NCI-H2107 treated with DMSO at 0.1 percent for 48 hours (cell line): ENCODE data around the gene STK17B.
"Not testable (repeated sequence)": the region's sequence is repeated elsewhere in the genome, so short reads cannot be mapped to it uniquely, and the experiment has no call there.

Experiments used
- DNase-seq: peaks from one replicate; lab custom pipeline; 2025; ENCODE audit not compliant: unreplicated experiment; lab: John Stamatoyannopoulos, UW

The STK17B gene

DNA sequence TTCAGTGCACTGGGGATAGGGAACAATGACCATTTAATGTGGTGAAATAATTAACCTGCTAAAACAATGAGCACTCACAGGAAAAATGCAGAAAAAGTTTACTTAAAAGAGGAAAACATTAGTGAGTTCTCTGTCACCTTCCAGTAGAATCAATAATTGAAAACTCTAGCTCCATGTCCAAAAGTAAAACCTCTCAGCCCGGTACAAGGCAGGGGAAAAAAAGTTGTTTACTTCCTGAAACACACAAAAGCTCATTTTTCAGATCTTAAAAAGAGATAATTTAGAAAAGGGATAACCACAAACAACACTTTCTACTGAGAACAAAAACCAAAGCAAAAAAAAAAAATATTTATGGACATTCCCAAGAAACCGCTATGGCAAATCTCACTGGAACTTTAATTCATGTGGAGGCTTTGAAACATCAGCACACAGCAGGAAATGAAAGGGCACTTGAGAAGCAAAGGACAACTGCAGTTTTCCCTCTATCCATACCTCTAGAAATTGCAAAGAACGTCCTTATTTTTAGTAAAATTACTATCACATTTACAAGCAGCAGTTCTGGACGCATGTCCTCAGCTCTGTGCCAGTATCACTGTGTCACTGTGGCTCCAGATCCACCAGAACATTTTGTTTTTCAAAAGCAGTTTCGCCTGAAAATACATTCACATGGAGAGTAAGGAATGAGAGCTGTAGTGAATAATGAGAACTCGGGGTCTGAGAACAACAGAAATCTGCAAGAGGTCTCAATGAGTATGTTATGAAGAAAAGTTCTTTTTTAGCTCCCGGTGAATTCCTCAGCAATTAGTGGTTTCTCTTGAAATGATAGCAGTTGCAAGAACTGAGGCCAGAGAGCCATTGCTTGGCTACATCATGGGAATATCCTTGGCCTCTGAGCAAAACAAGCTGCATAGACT is 58.1 kb downstream of the STK17B start:
- no peak for DNase-seq

DNA sequence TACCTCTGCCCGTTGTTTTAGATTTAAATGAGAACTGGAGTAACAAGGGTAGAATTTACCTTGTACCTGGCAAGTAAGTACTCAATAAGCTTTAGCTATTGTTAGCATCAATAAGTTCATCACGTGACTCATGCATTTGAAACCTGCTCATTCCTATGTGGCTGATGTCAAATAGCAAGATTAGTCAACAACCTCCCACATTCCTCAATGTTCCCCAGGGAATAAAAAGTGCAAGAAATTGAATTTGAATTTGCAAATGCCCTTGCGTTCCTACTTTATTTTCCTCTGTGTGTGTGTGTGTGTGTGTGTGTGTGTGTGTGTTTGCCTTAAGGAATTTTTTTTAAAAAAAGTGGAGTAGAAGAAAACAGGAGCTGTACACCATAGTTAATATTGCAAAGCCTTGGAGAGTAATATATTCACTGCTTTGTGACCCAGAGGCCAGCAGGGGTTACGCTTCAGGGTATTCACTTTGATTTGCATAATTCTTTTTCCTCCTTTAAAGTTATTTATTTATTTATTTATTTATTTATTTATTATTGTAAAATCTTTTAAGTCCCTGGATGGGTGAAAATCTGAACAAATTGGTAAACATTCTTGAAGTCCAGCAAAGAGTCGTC is 58.9 kb downstream of the STK17B start:
- DNase-seq = no peak

DNA sequence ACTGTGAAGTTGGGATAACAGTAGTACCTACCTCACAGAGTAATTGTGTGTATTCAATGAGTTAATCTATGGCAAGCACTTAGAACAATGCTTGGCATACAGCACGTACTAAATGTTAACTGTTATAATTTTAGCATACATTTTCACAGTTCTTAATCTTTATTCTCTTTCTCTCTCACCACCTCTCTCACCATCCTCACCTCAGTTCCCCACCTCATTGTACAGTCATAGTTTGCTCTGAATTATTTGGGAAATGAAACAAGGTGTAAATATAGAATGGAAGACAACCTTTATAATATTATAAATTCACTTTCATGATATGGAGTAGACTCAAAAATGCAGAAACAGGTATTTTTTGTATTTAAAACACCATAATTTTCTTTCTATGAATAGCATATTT is 62.8 kb downstream of the STK17B start:
- no peak for DNase-seq

DNA sequence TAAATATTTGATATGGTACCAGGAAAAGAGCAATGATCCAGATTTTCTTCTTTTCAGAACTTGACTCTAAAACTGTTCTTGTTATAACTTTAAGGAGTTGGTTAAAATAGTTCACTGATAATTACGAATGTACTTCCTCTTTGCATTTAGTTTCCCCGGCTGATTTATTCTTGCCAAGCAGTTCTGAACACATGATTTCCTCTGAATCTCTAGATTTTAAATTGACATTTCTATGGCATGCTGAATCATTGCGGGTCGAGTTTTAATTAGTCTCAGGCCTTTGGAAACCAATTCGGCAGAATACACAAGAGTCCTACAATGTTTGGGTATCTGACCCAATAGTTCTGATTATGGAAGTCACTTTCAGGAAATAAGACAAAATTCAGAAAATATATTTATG is 65.4 kb downstream of the STK17B start:
- no peak for DNase-seq

- DNase-seq = no peak
These were observed 67.3 kb downstream of the STK17B start for GRCh38 chr2:196104066-196104465.

- no peak for DNase-seq
These were observed 67.8 kb downstream of the STK17B start for GRCh38 chr2:196103626-196104025.

GRCh38 chr2:196101325-196101991 is 69.9 kb downstream of the STK17B start:
- no peak for DNase-seq

DNA sequence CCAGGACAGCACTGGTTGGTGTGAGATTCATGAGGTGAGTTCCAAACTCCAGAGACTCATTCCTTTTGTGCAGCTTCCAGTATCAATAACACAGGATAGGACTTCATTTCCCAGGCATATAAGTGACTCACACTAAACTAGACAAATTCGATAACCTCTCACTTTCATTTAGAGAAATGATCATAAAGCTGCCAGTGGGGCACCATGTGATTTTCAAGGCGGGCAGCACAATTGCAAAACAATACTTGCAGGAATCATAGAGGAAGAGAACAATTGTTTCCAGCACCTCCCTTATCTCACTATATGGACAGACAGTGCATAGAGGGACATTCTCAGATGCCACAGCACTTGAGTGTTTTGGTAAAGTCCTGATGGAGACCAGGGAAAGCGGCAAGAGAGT is 71.5 kb downstream of the STK17B start:
- no peak for DNase-seq

DNA sequence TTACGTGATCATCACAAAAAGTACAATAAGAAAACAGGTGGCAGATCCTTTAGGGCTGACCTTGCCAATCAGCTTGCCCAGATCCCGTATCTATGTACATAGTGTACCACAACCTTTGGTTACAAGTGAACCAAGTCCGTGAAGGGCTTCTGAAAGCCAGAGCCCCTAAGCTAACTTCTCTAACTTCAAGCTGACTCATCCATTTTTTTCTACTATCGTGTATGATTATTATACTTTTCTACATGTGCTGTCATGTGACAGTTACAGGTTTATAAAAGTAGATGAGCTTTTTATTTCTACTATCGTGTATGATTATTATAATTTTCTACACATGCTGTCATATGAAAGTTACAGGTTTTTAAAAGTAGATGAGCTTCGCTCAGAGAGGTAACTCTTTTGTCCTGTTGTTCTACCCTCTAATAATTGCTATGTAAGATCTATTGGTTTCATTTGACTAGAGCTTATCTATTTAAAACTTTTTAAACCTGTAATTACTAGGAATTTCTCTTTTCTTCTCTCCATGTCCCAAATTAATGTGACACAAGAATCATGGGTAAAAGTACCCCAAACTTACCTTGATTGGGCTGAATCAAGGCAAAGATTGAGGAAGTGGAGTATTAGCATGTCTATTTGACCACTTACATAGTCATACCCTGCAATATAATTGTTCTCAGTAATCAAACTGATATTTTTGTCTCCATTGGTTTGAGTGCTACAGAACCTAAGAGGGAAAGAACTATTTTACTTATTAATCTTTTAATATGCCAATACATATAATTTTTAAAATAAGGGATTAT is 73.3 kb downstream of the STK17B start:
- no peak for DNase-seq

GRCh38 chr2:196096982-196097745 is 74.2 kb downstream of the STK17B start:
- no peak for DNase-seq

DNA sequence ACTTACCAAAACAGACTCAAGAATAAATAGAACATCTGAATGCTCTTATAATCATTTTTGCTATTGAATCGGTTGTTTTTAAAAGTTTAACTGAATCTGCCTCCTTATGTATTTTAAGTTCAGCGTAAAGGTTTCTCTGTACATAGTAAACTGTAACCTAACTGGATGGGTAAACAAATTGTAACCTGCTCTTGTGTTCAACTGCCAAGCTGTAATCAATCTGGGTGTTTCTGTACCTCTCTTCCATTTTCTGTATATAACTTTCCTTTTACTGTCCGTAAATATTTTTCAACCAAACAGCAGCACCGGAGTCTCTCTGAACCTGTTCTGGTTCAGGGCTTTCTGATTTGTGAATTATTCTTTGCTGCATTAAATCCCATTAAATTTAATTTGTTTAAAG is 75.1 kb downstream of the STK17B start:
- DNase-seq = no peak

GRCh38 chr2:196089448-196089847 is 81.9 kb downstream of the STK17B start:
- not testable (repeated sequence) for DNase-seq

DNA sequence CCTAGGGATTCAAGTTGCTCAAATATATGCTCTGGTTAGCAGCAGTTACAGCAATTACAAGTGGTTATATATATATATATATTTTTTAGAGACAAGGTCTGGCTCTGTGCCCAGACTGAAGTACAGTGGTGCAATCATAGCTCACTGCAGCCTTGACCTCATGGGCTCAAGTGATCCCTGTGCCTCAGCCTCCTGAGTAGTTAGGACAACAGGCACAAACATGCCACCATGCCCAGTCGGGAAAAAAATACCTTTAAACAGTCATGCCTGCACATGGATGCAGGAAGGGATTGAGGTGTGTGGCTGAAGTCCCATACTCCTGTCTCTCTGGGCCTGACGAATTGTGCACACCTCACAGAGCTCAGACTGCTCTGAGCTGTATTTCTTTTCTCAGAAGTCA is 83.2 kb downstream of the STK17B start:
- DNase-seq = no peak

DNA sequence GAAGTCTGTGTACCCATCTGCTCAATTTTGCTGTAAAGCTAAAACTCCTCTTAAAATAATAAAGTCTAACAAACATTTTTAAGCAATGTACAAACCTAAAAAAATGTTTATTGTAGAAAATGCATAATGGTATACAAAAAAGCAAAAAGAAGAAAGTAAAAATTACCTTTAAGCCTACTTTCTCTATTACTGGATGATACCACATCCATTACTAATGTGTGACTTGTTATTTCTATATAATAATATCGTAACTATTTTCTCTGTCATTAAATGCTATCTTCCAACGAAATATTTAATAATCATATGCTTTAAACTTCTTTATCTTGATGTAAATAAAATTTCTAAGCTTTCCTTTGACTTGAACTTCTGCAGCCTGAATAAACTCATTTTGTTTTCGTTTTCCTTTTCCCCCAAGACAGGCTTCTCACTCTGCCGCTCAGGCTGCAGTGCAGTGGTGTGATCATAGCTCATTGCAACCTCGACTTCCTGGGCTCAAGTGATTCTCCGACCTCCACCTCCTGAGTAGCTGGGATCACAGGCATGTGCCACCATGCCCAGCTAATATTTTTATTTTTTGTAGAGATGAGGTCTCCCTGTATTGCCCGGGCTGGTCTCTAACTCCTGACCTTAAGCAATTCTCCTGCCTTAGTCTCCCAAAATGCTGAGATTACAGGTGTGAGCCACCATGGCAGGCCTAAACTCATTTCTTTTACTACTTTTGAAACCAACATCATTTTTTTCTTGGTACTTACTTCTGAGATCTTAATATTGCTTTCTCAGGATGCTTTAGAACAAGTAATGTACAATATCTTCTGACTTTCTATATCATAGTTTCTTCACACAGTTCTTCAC is 84.6 kb downstream of the STK17B start:
- no peak for DNase-seq

- no peak for DNase-seq
These were observed 87.8 kb downstream of the STK17B start for GRCh38 chr2:196083601-196084000.
